ENCODE results near the gene SHROOM2.

GRCh38 chrX:9867753-9868152 lies 81.5 kb downstream of the SHROOM2 start:
- TF ChIP-seq CTCF (IDR thresholded peaks at IDR 0.05) (no peak), POLR2A (IDR thresholded peaks at IDR 0.05) (no peak)
